H1 (cell line): ENCODE measurements around the gene GMIP. TPM values are rescaled to one million over a fixed set of nuclear protein-coding genes. Genes with fewer than 3 reads are reported as not detected.

Experiments
- CTCF ChIA-PET: fragments of 300-600 bp; sonication (Branson Sonifier 250); formaldehyde crosslinking; loops from one replicate; lab custom pipeline; 2021; ENCODE audit not compliant: partially characterized antibody; lab: Charles Lee
- POLR2A ChIA-PET: fragments of 300-600 bp; sonication (Branson Sonifier 250); formaldehyde crosslinking; loops from one replicate; lab custom pipeline; 2021; ENCODE audit warnings: inconsistent platforms; ENCODE audit not compliant: partially characterized antibody; lab: Charles Lee
- DNase-seq, 2 experiments: peaks; one replicate each; pipeline versions ENCODE4 v3.0.0 to v3.0.0-alpha.2; 2010 to 2022; ENCODE audit warnings: low spot score in 2 of 2, low read depth in 1 of 2, mixed read lengths in 1 of 2
- FAIRE-seq: peaks from 2 replicates; lab custom pipeline; 2011; peaks lifted over from hg19 to GRCh38; lab: Jason Lieb, UNC
- H2AFZ ChIP-seq: 2 replicates; pipeline ENCODE4 v1.8.1; 2012; ENCODE audit warnings: low read length, inconsistent platforms
- H2AK5ac ChIP-seq: 2 replicates; pipeline ENCODE4 v1.6.1; 2013; ENCODE audit warnings: low read depth, low read length
- H2BK120ac ChIP-seq: replicated peaks from 2 replicates; pipeline ENCODE3; 2013; ENCODE audit warnings: low read depth, low read length, inconsistent platforms
- H2BK12ac ChIP-seq: 2 replicates; pipeline ENCODE4 v1.6.1; 2013; ENCODE audit warnings: low read depth, low read length
- H2BK15ac ChIP-seq: 2 replicates; pipeline ENCODE4 v1.6.1; 2013; ENCODE audit warnings: low read length
- H2BK20ac ChIP-seq: 2 replicates; pipeline ENCODE4 v1.6.1; 2013; ENCODE audit warnings: low read length
- H2BK5ac ChIP-seq: 2 replicates; pipeline ENCODE4 v1.6.1; 2013; ENCODE audit warnings: low read depth, low read length
- H3K14ac ChIP-seq: 2 replicates; pipeline ENCODE4 v1.6.1; 2013; ENCODE audit warnings: inconsistent platforms; ENCODE audit not compliant: insufficient read length
- H3K18ac ChIP-seq: 2 replicates; pipeline ENCODE4 v1.6.1; 2013; ENCODE audit warnings: low read length; ENCODE audit errors: extremely low read depth
- H3K23ac ChIP-seq: 2 replicates; pipeline ENCODE4 v1.6.1; 2013; ENCODE audit warnings: inconsistent platforms; ENCODE audit not compliant: insufficient read length
- H3K23me2 ChIP-seq: 2 replicates; pipeline ENCODE4 v1.6.1; 2013; ENCODE audit warnings: low read depth, low read length
- H3K27ac ChIP-seq: 2 replicates; pipeline ENCODE4 v1.6.1; 2011; ENCODE audit warnings: low read depth, low read length, inconsistent platforms
- H3K27me3 ChIP-seq, 4 experiments: replicated peaks in 1 of 4; 1 replicate in 1 of 4; 2 replicates in 3 of 4; pipeline versions ENCODE4 v1.6.1 to v1.8.1; 2011 to 2013; ENCODE audit warnings: low read length in 3 of 4, mild to moderate bottlenecking in 3 of 4, inconsistent platforms in 2 of 4, mixed read lengths in 2 of 4, moderate library complexity in 1 of 4; ENCODE audit not compliant: control insufficient read depth in 3 of 4, insufficient read depth in 3 of 4; ENCODE audit errors: extremely low read depth in 1 of 4
- H3K36me3 ChIP-seq, 4 experiments: 2 replicates each; pipeline versions ENCODE4 v1.6.1 to v1.8.1; 2011 to 2013; ENCODE audit warnings: mild to moderate bottlenecking in 4 of 4, low read length in 3 of 4, moderate library complexity in 2 of 4, control low read depth in 1 of 4, inconsistent platforms in 1 of 4; ENCODE audit not compliant: insufficient read depth in 4 of 4, control insufficient read depth in 2 of 4
- H3K4ac ChIP-seq: replicated peaks from 2 replicates; pipeline ENCODE3; 2013; ENCODE audit warnings: low read length, low read depth, mixed read lengths, inconsistent platforms; ENCODE audit not compliant: insufficient read length
- H3K4me1 ChIP-seq, 4 experiments: replicated peaks in 1 of 4; 1 replicate in 1 of 4; 2 replicates in 3 of 4; pipeline versions ENCODE4 v1.6.1 to v1.8.1; 2011 to 2013; ENCODE audit warnings: low read length in 3 of 4, inconsistent platforms in 2 of 4, mixed read lengths in 1 of 4; ENCODE audit not compliant: insufficient read depth in 4 of 4, control insufficient read depth in 3 of 4
- H3K4me2 ChIP-seq, 2 experiments: 2 replicates each; pipeline versions ENCODE4 v1.6.1 to v1.8.1; 2011 to 2013; ENCODE audit warnings: low read depth in 2 of 2, low read length in 2 of 2, control low read depth in 1 of 2, inconsistent platforms in 1 of 2, mild to moderate bottlenecking in 1 of 2; ENCODE audit not compliant: insufficient read depth in 1 of 2
- H3K4me3 ChIP-seq, 4 experiments: fragments of 200-600, 300-600 bp in 1 of 4; sonication (generic), shearing (Covaris generic), sonication (Bioruptor Twin) in 1 of 4; 2 replicates each; pipeline versions ENCODE4 v1.5.1 to v1.8.1; 2011 to 2016; ENCODE audit warnings: low read length in 4 of 4, low read depth in 3 of 4, control low read depth in 2 of 4, inconsistent platforms in 2 of 4, mild to moderate bottlenecking in 2 of 4, mixed read lengths in 1 of 4, moderate library complexity in 1 of 4; ENCODE audit not compliant: insufficient read depth in 2 of 4; ENCODE audit errors: extremely low read depth in 1 of 4
- H3K56ac ChIP-seq: replicated peaks from 2 replicates; pipeline ENCODE3; 2013; ENCODE audit warnings: low read depth, mild to moderate bottlenecking, mixed read lengths, low read length, inconsistent platforms; ENCODE audit not compliant: insufficient read length
- H3K79me1 ChIP-seq: 2 replicates; pipeline ENCODE4 v1.6.1; 2013; ENCODE audit warnings: low read depth, low read length, control low read depth
- H3K79me2 ChIP-seq, 2 experiments: 2 replicates each; pipeline versions ENCODE4 v1.6.1 to v1.8.1; 2012 to 2013; ENCODE audit warnings: low read length in 2 of 2, mild to moderate bottlenecking in 2 of 2, inconsistent platforms in 1 of 2; ENCODE audit not compliant: insufficient read depth in 2 of 2, control insufficient read depth in 1 of 2
- H3K9ac ChIP-seq, 4 experiments: replicated peaks in 1 of 4; 1 replicate in 1 of 4; 2 replicates in 3 of 4; pipeline versions ENCODE4 v1.6.1 to v1.8.1; 2011 to 2013; ENCODE audit warnings: low read depth in 3 of 4, low read length in 3 of 4, control low read depth in 2 of 4, mild to moderate bottlenecking in 2 of 4, moderate library complexity in 2 of 4, inconsistent platforms in 1 of 4; ENCODE audit errors: extremely low read depth in 1 of 4
- H3K9me3 ChIP-seq, 2 experiments: 2 replicates each; pipeline versions ENCODE4 v1.6.1 to v1.8.1; 2012 to 2013; ENCODE audit warnings: mild to moderate bottlenecking in 2 of 2, moderate library complexity in 2 of 2, control low read depth in 1 of 2, inconsistent platforms in 1 of 2, low read depth in 1 of 2, low read length in 1 of 2, mixed read lengths in 1 of 2; ENCODE audit not compliant: insufficient read depth in 2 of 2
- H4K20me1 ChIP-seq, 2 experiments: replicated peaks in 1 of 2; 2 replicates each; pipeline versions ENCODE3 to v1.8.1; 2011 to 2013; ENCODE audit warnings: inconsistent platforms in 2 of 2, low read length in 2 of 2, mild to moderate bottlenecking in 1 of 2; ENCODE audit not compliant: insufficient read depth in 2 of 2, control insufficient read depth in 1 of 2
- H4K5ac ChIP-seq: 2 replicates; pipeline ENCODE4 v1.6.1; 2013; ENCODE audit warnings: low read length, low read depth, mixed read lengths, inconsistent platforms; ENCODE audit not compliant: insufficient read length
- H4K8ac ChIP-seq: 2 replicates; pipeline ENCODE4 v1.8.0; 2013; ENCODE audit warnings: mild to moderate bottlenecking, moderate library complexity, low read length, inconsistent platforms; ENCODE audit not compliant: insufficient read depth; ENCODE audit errors: extremely low read depth
- H4K91ac ChIP-seq: replicated peaks from 2 replicates; pipeline ENCODE3; 2013; ENCODE audit warnings: low read length, mixed read lengths, inconsistent platforms; ENCODE audit not compliant: insufficient read length
- ATF2 ChIP-seq: IDR thresholded peaks from 2 replicates; pipeline ENCODE4 v1.6.1; 2012; ENCODE audit warnings: low read length, inconsistent platforms
- CBX5 ChIP-seq: fragments of 300-800, 300-1000 bp; sonication (generic); IDR thresholded peaks from 2 replicates; pipeline ENCODE4 v1.7.1; 2016; ENCODE audit warnings: antibody characterized with exemption, low read length, low read depth
- CREB1 ChIP-seq: IDR thresholded peaks from 2 replicates; pipeline ENCODE4 v1.6.1; 2012; ENCODE audit warnings: inconsistent platforms
- E2F6 ChIP-seq: IDR thresholded peaks from 2 replicates; pipeline ENCODE4 v1.6.1; 2012; ENCODE audit warnings: inconsistent platforms
- HDAC6 ChIP-seq: IDR thresholded peaks from one replicate; pipeline ENCODE4 v1.7.1; 2012; ENCODE audit warnings: low read depth, mild to moderate bottlenecking, inconsistent platforms, low read length, moderate library complexity
- PHF8 ChIP-seq: fragments of 200-600 bp; sonication (generic); conservative IDR thresholded peaks from 2 replicates; pipeline ENCODE4 v1.7.1; 2012; ENCODE audit warnings: low read depth, mild to moderate bottlenecking, inconsistent platforms, low read length, moderate library complexity
- POLR2A ChIP-seq, 2 experiments: IDR thresholded peaks; 1 replicate in 1 of 2; 2 replicates in 1 of 2; pipeline ENCODE4 v1.6.1; 2011; ENCODE audit warnings: low read depth in 2 of 2, low read length in 2 of 2, mild to moderate bottlenecking in 2 of 2; ENCODE audit errors: control extremely low read depth in 1 of 2
- USF2 ChIP-seq: IDR thresholded peaks from 2 replicates; pipeline ENCODE4 v1.6.1; 2011; ENCODE audit warnings: low read length, improper control_type of control experiment
- ZNF274 ChIP-seq: IDR thresholded peaks from 2 replicates; pipeline ENCODE4 v1.7.0; 2012; ENCODE audit warnings: low read length, borderline replicate concordance; ENCODE audit errors: extremely low read depth
- WGBS, 2 experiments: shearing (Covaris generic) in 1 of 2; methylation state at CpG; one replicate each; pipeline versions ENCODE4 v1.1.6 to v1.1.7; 2013 to 2015; ENCODE audit warnings: low lambda C conversion rate in 2 of 2, mixed read lengths in 2 of 2, inconsistent platforms in 1 of 2, low coverage in 1 of 2, missing lambda C conversion rate in 1 of 2; ENCODE audit not compliant: insufficient replicate concordance in 2 of 2, insufficient coverage in 1 of 2, insufficient read length in 1 of 2; ENCODE audit errors: extremely low coverage in 1 of 2, missing lambda C conversion rate in 1 of 2; 5-methylcytosine and 5-hydroxymethylcytosine counted together
- polyA plus RNA-seq, 7 experiments: library from polyadenylated mRNA; depleted of rRNA in 3 of 7; stranded (reverse) in 5 of 7; unstranded in 2 of 7; fragments of >200 nt in 5 of 7; fragments of 200-250 nt in 2 of 7; gene quantifications; 1 replicate in 5 of 7; 2 replicates in 1 of 7; 4 replicates in 1 of 7; pipeline versions ENCODE4 v1.2.1 to v1.2.3, GENCODE V29; 2011 to 2013; ENCODE audit warnings: missing spikeins in 2 of 7, mixed read lengths in 2 of 7
- total RNA-seq: library from RNA; stranded (reverse); fragmentation: NEBNext Ultra II Directional; extraction: Animal tissue kit (Norgen Biotek cat#: 25700); gene quantifications from 2 replicates; pipeline ENCODE4 v1.2.1, GENCODE V29; 2021

Gene GMIP
- total and polyA plus RNA-seq, 2 of the 8 experiments (the other 6 are each of a cell fraction or from before 2014, with no cell fraction given): 5.7 to 18.1 TPM

- Histone ChIP-seq H4K8ac (no peak overlapping the region; the same call in 1 of the 2 replicates), H2AFZ (no peak overlapping the region), H3K36me3 (peaks cover 21 to 62% (median 44%) of the 10 kb centered on the region in 4 experiments), H3K79me2 (no peaks in the 10 kb centered on the region), H3K27ac (no peak overlapping the region), H4K91ac (no peak overlapping the region), H3K14ac (no peak overlapping the region), H2BK5ac (no peak overlapping the region), H3K4me3 (no peak overlapping the region), H3K79me1 (no peaks in the 10 kb centered on the region), H3K4me1 (peaks cover 0 to 3% (median 2%) of the 10 kb centered on the region in 4 experiments; a peak in 2 of 7 replicates), H2BK120ac (no peak overlapping the region), H3K23ac (no peak overlapping the region), H3K18ac (no peak overlapping the region), H4K5ac (no peak overlapping the region), H3K56ac (no peak overlapping the region), H3K27me3 (no peaks in the 10 kb centered on the region), H3K4me2 (no peak overlapping the region), H2AK5ac (no peak overlapping the region), H2BK12ac (no peak overlapping the region), H3K9me3 (no peaks in the 10 kb centered on the region), H4K20me1 (peaks cover 7 to 12% of the 10 kb centered on the region in 2 experiments), H3K4ac (no peak overlapping the region), H2BK20ac (no peak overlapping the region), H3K23me2 (peaks cover 4% of the 10 kb centered on the region; the same call in 1 of the 2 replicates), H2BK15ac (no peak overlapping the region), H3K9ac (no peak overlapping the region)
- FAIRE-seq (no peak), DNase-seq (no peak)
- CTCF ChIA-PET: no interaction called here
- POLR2A ChIA-PET: interaction anchor here (0.8 to 2.1 kb wide), 2 partner anchors 8 to 15 kb away, joined by 3 to 5 read pairs; no protein-coding TSS in a partner anchor
- WGBS, 2 experiments: 92% methylated on average over 22 of the region's 29 CpGs; no CpG with 5 or more reads in 1 of the 2 experiments
- TF ChIP-seq ZNF274 (no peak), HDAC6 (no peak), POLR2A (IDR thresholded peaks at IDR 0.05; ENCODE audit: control extremely low read depth in 1 of 2, low read depth in 2 of 2, low read length in 2 of 2) (no peak), PHF8 (no peak), ATF2 (no peak), E2F6 (no peak), CREB1 (no peak), USF2 (no peak), CBX5 (no peak)
These were observed 3.8 kb upstream of the GMIP start for GRCh38 chr19:19647037-19647835.
